DMS79 treated with DMSO at 0.1 percent for 48 hours (cell line): Measurements from ENCODE around the gene GRK5.
A peak's percentile ranks its signal among the peaks of the same experiment; 100 is the strongest.
"Not testable (repeated sequence)": the region's sequence is repeated elsewhere in the genome, so short reads cannot be mapped to it uniquely, and the experiment has no call there.

Source experiments
- DNase-seq: peaks from one replicate; lab custom pipeline; 2025; lab: John Stamatoyannopoulos, UW

Gene GRK5

DNA sequence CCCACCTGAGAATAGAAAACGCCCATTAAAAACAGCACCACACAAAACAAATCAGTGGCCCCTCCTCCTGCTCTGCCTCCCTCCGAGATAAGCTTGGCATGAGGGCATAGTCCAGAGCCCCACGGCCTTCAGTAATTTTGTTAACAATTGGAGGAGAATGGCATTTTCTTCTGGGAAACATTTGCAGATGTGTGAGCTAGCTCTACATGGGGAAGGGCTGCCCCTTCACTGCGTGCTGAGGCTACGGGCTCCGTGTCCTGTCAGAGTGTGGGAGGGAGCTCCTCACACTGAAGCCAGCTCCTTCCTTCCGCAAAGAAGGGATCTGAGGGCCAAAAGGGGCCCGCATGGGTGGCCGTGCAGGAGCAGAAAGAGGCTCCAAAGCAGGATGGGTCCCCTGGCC, 15.2 kb downstream of the GRK5 start:
- DNase-seq = no peak

DNA sequence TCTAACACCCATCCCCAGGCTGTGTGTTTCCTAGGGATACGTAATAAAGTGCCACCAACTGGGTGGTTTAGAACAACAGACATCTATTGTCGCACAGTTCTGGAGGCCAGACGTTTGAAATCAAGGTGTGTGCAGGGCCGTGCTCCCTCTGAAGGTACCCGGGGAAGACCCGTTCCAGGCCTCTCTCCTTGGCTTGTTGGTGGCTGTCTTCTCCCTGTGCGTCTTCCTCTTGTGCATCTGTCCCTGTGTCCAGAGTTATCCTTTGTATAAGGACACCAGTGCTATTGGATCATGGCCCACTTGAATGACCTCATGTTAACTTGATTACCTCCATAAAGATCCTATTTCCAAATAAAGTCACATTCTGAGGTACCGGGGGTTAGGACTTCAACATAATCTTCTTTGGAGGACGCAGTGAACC, 15.6 kb downstream of the GRK5 start:
- DNase-seq = no peak

DNA sequence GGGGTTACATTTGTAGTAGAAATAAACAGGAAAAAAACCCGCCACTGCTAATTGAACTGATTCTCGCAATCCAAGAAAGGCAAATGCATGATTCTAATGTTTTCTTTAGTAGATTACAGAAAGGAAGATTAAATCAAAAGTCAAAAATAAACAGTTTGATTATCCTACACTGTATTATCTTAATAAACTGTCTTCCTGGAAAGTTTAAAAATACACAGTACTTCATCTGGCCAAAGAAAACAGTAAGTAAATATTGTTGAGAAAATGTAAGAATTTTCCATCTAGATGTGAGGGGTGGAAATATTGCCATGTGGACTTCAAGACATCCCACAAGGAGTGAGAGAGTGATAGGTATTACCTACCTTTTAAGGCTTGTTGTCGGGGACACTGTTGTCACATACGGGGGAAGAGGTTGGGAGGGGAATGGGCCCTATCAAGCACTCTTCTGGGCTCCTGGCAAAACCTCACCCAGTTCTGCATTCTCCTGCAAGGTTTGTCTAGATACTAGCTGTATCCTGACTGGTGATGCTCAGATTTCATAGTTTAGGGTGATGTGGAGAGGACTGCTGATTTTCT, 17.8 kb downstream of the GRK5 start:
- no peak for DNase-seq

DNA sequence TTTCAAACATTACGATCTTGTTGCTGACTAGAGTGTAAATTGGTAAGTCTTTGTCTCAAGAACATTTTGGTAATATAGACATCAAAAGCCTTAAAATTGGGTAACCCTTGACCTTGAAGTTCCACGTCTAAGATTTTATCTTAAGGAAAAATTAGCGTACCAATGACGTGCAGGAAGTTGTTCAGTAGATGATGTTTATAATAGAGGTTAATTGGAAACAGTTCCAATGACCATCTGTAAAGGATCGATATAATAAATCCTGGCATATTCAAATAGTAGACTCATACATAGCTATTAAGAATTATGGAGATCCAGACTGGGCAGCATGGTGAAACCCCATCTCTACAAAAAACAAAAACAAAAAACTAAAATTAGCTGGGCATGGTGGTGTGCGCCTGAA, 20.5 kb downstream of the GRK5 start:
- no peak for DNase-seq

DNA sequence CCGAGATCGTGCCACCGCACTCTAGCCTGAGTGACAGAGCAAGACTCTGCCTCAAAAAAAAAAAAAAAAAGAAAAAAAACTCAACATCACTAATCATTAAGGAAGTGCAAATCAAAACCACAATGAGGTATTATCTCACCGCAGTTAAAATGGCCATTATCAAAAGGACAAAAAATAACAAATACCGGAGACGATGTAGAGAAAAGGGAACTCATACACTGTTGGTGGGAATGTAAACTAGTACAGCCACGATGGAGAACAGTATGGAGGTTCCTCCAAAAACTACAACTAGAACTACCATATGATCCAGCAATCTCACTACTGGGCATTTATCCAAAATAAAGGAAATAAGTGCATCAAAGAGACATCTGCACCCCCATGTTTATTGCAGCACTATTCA, 24.3 kb downstream of the GRK5 start:
- DNase-seq = no peak

DNA sequence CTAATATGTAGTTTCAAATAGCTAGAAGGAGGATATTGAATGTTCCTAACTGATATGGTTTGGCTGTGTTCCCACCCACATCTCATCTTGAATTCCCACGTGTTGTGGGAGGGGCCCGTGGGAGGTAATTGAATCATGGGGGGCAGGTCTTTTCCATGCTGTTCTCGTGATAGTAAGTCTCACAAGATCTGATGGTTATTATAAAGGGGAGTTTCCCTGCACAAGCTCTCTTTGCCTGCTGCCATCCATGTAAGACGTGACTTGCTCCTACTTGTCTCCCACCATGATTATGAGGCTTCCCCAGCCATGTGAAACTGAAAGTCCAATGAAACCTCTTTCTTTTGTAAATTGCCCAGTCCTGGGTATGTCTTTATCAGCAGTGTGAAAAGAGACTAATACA, 25.1 kb downstream of the GRK5 start:
- not testable (repeated sequence) for DNase-seq

DNA sequence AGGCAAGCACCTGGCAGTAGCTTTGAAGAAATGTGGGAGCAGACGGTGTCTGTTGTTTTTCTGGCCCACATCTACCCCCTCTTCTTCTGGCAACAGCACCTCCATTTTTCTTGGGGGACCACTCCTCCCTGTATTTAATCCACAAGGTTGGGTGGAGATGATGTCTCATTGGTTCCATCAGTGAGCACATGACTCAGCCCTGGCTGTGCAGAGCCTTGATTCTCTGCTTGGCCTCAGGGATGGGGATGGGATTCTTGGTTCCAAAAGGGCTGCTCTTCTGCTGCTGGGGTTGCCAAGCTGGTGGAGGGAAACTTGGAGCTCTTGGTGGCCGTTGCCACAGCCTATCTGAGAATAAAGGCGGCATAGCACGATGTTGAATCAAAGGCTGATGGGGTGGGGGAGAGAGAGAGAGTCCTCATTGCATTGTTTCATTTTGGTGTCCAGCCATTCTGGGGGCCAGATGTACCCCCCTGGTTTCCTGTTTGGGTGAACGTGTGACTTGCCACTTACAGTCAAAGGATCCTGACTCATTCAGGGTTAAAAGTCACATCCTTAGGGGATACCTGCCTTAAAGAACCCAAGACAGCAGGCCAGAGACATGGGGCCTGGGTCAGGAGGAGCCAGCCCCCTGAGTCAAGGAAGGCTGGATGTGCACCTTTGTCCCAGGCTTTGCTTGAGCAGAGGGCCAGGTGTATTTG, 25.9 kb downstream of the GRK5 start:
- DNase-seq = no peak

DNA sequence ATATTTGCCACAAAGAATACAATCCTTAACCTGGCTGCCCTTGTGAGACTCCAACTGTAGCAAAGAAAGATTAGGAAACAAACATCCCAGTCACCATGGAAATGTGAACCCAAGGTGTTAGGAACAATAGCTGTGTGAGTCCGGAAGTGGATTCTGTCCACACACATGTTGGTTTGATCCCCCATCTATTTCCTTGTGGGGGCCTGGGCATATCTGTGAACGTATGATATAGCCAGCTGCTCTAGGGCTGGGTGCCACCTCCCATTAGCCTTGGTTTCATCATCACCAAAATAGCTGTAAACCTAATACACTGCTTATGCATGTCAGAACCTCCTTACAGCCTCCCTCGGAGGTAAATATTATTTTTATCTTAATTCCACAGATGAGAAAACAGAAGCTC, 26.4 kb downstream of the GRK5 start:
- DNase-seq = no peak

DNA sequence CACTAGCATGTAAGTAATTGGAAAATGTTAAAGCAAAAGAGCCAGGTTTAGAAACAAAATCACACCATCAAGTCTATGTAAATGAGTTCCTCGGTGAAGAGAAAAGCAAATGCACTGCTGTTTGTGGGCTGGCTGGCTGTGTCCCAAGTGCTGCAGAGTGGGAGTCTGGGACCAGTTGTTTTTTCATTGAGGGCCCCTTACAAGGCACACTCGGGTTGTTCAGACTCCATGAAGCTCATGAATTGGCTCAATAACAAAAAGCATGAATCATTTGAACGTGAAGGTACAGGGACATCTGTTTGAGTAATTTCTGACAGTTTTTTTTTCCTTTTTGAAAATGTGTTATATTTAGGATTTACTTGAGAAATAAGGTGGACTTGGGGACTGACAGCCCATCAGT, 28.0 kb downstream of the GRK5 start:
- DNase-seq = peak; percentile 13

DNA sequence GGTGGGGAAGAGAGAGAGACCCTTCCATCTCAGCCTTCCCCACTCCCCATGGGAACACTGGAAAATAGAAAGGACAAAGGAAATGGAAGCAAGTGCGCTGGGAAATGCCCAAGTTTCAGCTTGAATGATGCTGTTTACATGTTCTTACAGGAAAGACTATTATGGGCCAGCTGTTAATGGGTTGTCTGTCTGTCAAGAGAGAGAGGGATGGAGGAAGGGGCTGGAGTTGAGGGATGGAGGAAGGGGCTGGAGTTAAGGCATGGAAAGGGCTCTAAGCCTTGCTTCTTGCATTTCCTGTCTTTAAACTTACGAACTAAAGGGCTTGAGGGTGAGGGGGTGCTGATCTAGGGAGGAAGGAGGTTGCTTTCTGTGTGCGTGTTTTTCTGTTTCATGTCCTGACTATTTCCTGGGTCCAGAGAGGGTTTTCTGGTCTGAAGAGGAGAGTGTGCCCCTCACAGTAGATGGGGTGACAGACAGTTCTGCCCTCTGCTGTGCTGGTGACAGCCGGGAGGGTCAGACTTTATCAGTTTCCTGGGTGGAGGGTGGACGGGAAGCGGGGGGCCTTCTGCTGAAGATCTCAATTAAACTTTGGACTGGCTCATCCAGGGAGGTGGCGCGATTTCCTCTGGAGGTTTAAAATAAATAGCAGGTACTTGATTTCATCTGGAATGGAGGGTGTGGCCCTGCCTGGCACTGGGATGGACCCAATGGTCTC, 30.5 kb downstream of the GRK5 start:
- no peak for DNase-seq

DNA sequence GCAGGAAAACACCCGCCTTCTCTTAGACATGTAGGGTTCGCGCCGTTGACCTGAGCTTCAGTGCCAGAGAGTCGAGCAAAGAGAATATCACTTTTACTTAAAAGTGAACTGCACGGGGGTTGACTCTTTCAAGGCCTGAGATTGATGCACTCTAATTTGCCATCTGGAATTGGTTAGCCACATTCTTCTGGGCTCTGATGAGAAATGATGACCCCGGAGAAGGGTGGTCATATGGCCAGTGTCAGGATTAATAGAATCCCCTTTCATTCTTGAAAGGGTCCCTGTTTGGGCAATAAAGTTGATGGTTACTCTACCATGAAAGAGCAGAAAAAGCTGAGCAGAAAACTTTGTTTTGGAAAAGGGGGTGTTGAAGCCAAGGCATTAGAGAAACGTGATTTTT, 31.2 kb downstream of the GRK5 start:
- no peak for DNase-seq

DNA sequence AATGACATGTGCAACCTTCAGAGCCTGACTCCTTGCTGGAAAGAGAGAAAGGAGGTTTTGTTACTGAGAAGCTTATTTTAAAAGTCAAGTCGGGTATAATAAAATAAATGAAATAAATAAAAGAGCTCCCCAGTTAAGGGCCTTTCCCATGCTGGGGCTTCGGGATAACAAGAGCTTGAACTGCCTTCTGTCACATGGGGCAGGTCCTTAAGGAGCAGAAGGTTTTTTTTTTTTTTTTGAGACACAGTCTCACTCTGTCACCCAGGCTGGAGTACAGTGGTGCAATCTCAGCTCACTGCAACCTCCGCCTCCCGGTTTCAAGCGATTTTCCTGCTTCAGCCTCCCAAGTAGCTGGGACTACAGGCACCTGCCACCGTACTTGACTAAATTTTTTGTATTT, 31.6 kb downstream of the GRK5 start:
- not testable (repeated sequence) for DNase-seq

DNA sequence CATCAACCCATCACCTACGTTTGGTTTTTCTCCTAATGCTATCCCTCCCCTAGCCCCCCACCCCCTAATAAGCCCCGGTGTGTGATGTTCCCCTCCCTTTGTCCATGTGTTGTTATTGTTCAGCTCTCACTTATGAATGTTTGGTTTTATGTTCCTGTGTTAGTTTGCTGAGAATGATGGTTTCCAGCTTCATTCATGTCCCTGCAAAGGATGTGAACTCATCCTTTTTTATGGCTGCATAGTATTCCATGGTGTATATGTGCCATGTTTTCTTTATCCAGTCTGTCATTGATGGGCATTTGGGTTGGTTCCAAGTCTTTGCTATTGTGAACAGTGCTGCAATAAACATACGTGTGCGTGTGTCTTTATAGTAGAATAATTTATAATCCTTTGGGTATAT, 32.3 kb downstream of the GRK5 start:
- not testable (repeated sequence) for DNase-seq

DNA sequence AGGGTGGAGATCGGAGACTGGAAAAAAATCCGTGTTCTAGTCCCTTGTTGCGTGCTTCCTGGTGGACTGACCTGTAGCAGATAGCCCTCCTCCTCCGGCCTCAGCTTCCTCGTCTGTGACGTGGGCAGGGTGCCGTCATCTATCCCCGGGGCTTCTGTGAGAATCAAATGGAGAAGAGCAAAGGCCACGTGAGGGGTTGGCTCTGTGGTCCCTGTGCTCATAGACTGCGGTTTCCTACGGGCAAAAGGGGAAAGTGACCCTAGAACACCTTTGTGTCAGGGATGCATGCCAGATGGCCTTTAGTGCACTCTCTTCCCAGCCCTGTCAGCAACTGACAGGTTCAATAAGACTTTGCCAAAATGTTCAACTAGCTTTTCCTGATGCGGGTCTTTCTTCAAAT, 33.7 kb downstream of the GRK5 start:
- DNase-seq = no peak

DNA sequence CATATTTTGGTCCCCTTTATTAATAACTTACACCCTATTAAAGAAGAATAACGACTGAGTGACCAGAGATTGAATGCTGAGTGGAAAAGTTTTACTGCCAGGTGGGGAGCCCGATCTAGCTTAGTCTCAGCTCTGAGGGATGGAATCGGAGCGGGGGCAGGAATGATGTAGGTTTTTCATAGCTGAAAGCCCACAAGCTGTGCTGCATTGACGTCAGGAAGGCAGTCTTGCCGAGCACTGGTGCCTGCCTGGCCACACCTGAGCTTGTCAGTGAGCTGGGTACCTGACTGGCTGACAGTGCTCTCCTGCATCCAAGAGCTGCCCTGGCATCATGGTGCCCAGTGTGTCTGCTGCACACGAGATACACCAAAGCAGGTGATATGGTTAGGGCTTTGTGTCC, 34.8 kb downstream of the GRK5 start:
- no peak for DNase-seq

DNA sequence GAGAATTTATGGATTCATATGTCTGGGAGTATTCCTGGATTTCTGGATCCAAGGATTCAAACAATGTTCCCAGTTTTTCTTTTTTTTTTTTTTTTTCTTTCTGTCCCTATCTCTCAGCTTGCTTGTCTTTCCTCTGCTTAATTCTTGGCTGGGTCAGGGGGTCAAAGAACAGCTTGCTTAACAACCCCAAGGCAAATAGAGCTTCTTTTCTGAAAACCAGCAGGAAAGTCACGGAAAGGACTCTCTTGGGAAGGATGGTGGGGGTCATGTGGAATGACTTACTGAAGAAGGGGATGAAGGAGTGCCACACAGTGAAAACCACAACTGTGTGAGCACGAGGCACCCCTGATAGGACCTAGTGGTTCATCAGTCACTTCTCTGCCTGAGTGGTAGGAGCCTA, 36.1 kb downstream of the GRK5 start:
- no peak for DNase-seq

DNA sequence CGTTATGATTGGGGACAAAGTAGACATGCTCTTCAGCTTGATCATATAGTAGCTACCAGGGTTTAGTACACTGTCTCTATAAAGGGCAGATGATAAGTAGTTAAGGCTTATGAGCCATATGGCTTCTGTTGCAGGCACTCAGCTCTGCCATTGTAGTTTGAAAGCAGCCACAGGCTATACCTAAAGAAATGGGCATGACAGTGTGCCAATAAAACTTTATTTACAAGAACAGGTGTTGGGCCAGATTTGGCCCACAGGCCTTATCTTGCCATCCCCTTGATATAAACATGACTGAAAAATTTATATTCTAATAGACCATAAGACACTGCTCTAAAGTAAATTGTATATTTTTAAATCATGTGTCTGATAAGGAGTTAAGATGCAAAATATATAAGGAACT, 36.6 kb downstream of the GRK5 start:
- no peak for DNase-seq

DNA sequence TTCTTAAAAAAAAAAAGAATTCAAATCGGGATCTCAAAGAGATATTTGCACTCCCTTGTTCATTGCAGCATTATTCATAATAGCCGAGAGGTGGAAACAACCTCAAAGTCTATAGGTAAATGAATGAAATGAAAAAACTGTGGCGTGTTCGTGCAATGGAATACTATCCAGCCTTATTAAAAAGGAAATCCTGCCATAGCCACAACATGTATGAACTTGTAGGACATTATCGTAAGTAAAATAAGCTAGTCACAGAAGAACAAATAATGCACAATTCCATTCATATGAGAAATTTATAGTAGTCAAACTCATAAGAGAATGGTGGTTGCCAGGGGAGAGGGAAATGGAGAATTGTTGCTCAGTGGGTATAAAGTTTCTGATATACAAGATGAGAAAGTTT, 37.9 kb downstream of the GRK5 start:
- no peak for DNase-seq

DNA sequence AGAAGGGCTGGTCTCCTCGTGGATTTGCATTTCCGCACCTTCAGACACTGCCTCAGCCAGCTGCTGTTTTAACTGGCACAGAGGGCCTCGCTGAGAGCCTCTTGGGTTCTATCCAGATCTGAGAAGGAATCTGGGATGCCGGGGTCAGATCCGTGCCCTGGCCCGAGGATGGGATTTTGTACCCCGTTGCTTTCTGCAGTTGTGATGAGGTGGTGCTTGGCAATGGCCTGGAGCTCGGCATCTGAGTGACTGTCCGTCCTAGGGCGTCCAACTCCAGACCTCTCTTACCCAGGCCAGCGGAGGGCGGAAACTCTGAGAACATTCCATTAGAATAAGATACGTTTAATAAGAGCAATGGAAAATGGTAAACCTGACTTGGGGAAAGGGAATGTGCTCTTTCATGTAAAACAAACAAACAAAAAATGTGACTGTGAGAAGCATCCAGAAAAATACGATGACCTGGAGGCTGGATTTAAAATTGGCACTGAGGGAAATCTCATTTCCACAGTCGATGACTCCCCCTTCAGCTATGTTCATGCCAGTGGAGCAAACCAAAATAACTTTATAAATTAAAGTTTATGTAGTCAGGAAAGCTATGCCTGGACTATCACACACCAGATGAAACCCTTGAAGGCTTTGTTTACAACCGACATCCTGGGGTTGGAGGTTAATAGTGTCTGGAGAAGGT, 39.6 kb downstream of the GRK5 start:
- no peak for DNase-seq

DNA sequence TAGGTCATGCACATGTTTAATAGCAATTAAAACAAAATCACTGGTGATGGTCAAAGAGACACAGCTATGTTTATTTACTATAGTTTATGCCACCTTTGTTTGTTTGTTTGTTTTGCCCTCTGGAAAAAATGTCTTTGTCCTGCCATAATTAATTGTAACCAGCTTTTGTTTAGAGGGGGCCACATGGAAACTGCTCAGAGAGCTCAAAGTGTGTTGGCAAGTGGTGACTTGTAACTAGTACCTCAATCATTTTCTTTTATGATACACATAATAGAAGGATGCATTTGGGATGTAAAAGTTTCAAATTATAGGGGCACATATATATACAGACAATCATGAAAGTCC, 40.2 kb downstream of the GRK5 start:
- DNase-seq = no peak

DNA sequence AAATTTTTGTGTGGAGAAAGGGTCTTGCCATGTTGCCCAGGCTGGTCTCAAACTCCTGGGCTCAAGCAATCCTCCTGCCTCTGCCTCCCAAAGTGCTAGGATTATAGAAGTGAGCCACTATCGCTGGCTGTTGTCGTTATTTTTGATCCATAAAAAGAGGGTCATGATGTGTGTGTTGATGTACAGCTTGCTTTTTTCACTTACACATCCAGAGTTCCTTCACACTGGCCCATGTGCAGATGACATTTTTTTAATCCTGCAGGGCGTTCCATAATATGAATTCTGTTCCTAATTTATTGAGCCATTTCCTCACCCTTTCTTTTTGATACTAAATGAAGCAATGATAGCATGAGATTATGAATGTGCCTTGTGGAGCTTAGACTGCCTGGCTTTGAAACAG, 40.8 kb downstream of the GRK5 start:
- DNase-seq = no peak

DNA sequence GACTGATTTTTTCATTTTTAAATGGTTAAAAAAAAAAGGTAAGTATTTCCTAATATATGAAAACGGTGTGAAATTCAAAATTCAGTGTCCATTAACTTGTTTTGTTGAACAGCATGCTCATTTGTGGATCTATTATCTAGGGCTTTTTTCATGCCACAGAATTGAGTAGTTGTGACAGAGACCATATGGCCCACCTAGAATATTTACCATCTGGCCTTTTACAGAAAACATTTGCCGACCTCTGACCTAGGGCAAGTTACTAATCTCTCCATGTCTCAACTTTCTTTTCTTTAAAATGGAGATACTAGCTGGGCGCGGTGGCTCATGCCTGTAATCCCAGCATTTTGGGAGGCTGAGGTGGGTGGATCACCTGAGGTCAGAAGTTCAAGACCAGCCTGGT, 41.3 kb downstream of the GRK5 start:
- no peak for DNase-seq

DNA sequence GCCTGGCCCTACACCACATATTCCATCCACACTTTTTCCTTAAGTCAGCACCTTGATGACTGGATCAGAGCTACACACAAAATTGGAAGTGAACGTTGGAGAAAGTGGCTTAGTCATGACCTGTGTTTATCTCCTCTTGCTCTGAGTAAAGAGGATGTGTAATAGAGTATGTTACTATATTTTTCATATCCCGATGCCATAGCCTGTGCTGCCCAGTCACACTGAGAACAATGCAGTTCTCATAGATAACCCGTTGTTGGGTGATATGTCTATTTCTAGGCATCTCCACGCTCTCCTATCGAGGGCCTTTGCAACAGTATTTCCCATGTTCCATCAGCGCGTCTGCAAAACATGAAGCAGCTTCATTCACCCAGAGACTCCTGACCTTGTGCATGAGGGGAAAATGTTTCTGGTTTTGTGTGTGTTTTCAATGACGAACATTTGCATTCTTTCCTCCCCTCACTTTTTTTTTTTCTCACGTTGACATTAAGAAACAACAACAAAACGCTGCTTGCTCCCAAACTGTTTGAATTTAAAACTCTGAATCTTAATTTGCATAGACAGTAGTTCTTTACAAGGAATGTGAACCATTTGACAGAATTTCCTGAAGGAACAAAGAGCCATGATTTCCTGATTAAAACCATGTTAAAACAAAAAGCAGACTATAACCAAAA, 43.4 kb downstream of the GRK5 start:
- no peak for DNase-seq
